Right atrium auricular region (tissue), 2 donors: ENCODE results near the gene CORIN. TPM values are rescaled to one million over a fixed set of nuclear protein-coding genes. Genes with fewer than 3 reads are reported as not detected.

Experiments
- DNase-seq: peaks from one replicate; pipeline ENCODE4 v3.0.0-alpha.2; 2019; ENCODE audit warnings: low spot score
- H3K27ac ChIP-seq, 2 donors: fragments of 200-600 bp; sonication (generic); 1 replicate in 1 of 2; 2 replicates in 1 of 2; pipeline ENCODE4 v1.5.1; 2016 to 2019
- H3K27me3 ChIP-seq, 2 donors: fragments of 200-600 bp; sonication (generic); one replicate each; pipeline versions ENCODE4 v1.5.1 to v1.6.0; 2017 to 2019
- H3K36me3 ChIP-seq: fragments of 200-600 bp; sonication (generic); one replicate; pipeline ENCODE4 v1.5.1; 2016
- H3K4me1 ChIP-seq, 2 donors: fragments of 200-600 bp; sonication (generic); one replicate each; pipeline versions ENCODE4 v1.5.1 to v1.6.0; 2017 to 2019
- H3K4me3 ChIP-seq, 2 donors: fragments of 200-600 bp; sonication (generic); 1 replicate in 1 of 2; 2 replicates in 1 of 2; pipeline ENCODE4 v1.5.1; 2017 to 2019; ENCODE audit warnings: mild to moderate bottlenecking in 1 of 2, moderate library complexity in 1 of 2
- H3K9me3 ChIP-seq, 2 donors: fragments of 200-600 bp; sonication (generic); one replicate each; pipeline ENCODE4 v1.5.1; 2019
- CTCF ChIP-seq, 2 donors: fragments of 200-600 bp; sonication (generic); IDR thresholded peaks; one replicate each; pipeline ENCODE4 v1.5.1; 2019; ENCODE audit warnings: antibody characterized with exemption in 2 of 2
- total RNA-seq, 2 donors: library from RNA; depleted of rRNA; stranded (reverse); fragments of >200 nt; gene quantifications; one replicate each; pipeline ENCODE4 v1.1.0, GENCODE V29; 2016

Gene CORIN
- total RNA-seq, 2 donors from 2014 or later: 42.3 to 180 TPM

GRCh38 chr4:47643845-47644244 lies 194.0 kb downstream of the CORIN start:
- H3K27ac ChIP-seq: no peak overlapping the region
- H3K9me3 ChIP-seq: no peaks in the 10 kb centered on the region
- no peaks in the 10 kb centered on the region for H3K27me3 ChIP-seq
- no peak for TF ChIP-seq CTCF (IDR thresholded peaks at IDR 0.05)
- no peaks in the 10 kb centered on the region for H3K4me1 ChIP-seq
- no peak overlapping the region for H3K4me3 ChIP-seq
- DNase-seq: no peak
- H3K36me3 ChIP-seq: no peaks in the 10 kb centered on the region

- no peaks in the 10 kb centered on the region for H3K9me3 ChIP-seq
- DNase-seq: no peak
- no peak overlapping the region for H3K4me3 ChIP-seq
- no peak for TF ChIP-seq CTCF (IDR thresholded peaks at IDR 0.05)
- H3K4me1 ChIP-seq: no peaks in the 10 kb centered on the region
- no peaks in the 10 kb centered on the region for H3K27me3 ChIP-seq
- H3K27ac ChIP-seq: no peak overlapping the region
- no peaks in the 10 kb centered on the region for H3K36me3 ChIP-seq
Measured at GRCh38 chr4:47642985-47643760, 194.7 kb downstream of the CORIN start.

GRCh38 chr4:47642191-47642830 lies 195.6 kb downstream of the CORIN start:
- Histone ChIP-seq H3K27ac (no peak overlapping the region), H3K4me1 (no peaks in the 10 kb centered on the region), H3K27me3 (no peaks in the 10 kb centered on the region), H3K4me3 (no peak overlapping the region), H3K9me3 (no peaks in the 10 kb centered on the region), H3K36me3 (no peaks in the 10 kb centered on the region)
- TF ChIP-seq CTCF (IDR thresholded peaks at IDR 0.05): no peak
- no peak for DNase-seq

- DNase-seq: no peak
- Histone ChIP-seq H3K4me1 (no peaks in the 10 kb centered on the region), H3K9me3 (no peaks in the 10 kb centered on the region), H3K4me3 (no peak overlapping the region), H3K27me3 (no peaks in the 10 kb centered on the region), H3K36me3 (no peaks in the 10 kb centered on the region), H3K27ac (no peak overlapping the region)
- no peak for TF ChIP-seq CTCF (IDR thresholded peaks at IDR 0.05)
Measured at GRCh38 chr4:47641755-47642154, 196.1 kb downstream of the CORIN start.

GRCh38 chr4:47640911-47641310 lies 197.0 kb downstream of the CORIN start:
- H3K9me3 ChIP-seq: no peaks in the 10 kb centered on the region
- H3K27ac ChIP-seq: no peak overlapping the region
- H3K4me1 ChIP-seq: no peaks in the 10 kb centered on the region
- H3K4me3 ChIP-seq: no peak overlapping the region
- no peak for DNase-seq
- no peaks in the 10 kb centered on the region for H3K27me3 ChIP-seq
- no peaks in the 10 kb centered on the region for H3K36me3 ChIP-seq
- TF ChIP-seq CTCF (IDR thresholded peaks at IDR 0.05): no peak
